Left ventricle myocardium inferior (tissue), 1 donor: ENCODE measurements around the gene CARD8. TPM values are rescaled to one million over a fixed set of nuclear protein-coding genes. Genes with fewer than 3 reads are reported as not detected.

Source experiments
- DNase-seq: peaks from one replicate; pipeline ENCODE4 v3.0.0-alpha.2; 2020
- H3K27ac ChIP-seq: fragments of 200-600 bp; replicated peaks from 2 replicates; pipeline ENCODE4 v1.8.0; 2021
- H3K27me3 ChIP-seq: fragments of 200-600 bp; 2 replicates; pipeline ENCODE4 v1.8.0; 2021; ENCODE audit warnings: low read depth
- H3K36me3 ChIP-seq: fragments of 200-600 bp; 2 replicates; pipeline ENCODE4 v1.8.0; 2021
- H3K4me1 ChIP-seq: fragments of 200-600 bp; 2 replicates; pipeline ENCODE4 v1.8.0; 2021
- H3K4me3 ChIP-seq: fragments of 200-600 bp; 2 replicates; pipeline ENCODE4 v1.8.0; 2021; ENCODE audit warnings: mild to moderate bottlenecking, moderate library complexity
- H3K9me3 ChIP-seq: fragments of 200-600 bp; replicated peaks from 2 replicates; pipeline ENCODE4 v1.8.0; 2021
- CTCF ChIP-seq: fragments of 200-600 bp; IDR thresholded peaks from 2 replicates; pipeline ENCODE4 v1.8.0; 2021; ENCODE audit warnings: antibody characterized with exemption, mild to moderate bottlenecking, borderline replicate concordance
- intact Hi-C: fragments of 100-400 bp; cut with micrococcal nuclease; formaldehyde crosslinking; loops from one replicate; pipeline ENCODE4 v1.11.0; 2022
- total RNA-seq: library from RNA; stranded (reverse); fragmentation: NEBNext Ultra II Directional; extraction: Animal tissue kit (Norgen Biotek cat#: 25700); gene quantifications from one replicate; pipeline ENCODE4 v1.2.1, GENCODE V29; 2021
- donor health status: DM: no; HTN: yes; CAD: no; lungs with severe emphysema.

The CARD8 gene
- total RNA-seq, 1 donor from 2014 or later, result 33.3 TPM

- no peak for TF ChIP-seq CTCF
- Histone ChIP-seq H3K36me3 (no peaks in the 10 kb centered on the region), H3K4me3 (peak overlapping the region; percentile 94), H3K9me3 (no peaks in the 10 kb centered on the region), H3K27me3 (no peaks in the 10 kb centered on the region), H3K27ac (peak overlapping the region; percentile 85), H3K4me1 (peaks cover 26% of the 10 kb centered on the region)
- DNase-seq, result no peak
- intact Hi-C loops, result no loop called here
Observed at GRCh38 chr19:48203222-48203793, 52.4 kb downstream of the CARD8 start.

GRCh38 chr19:48196933-48197665 is 58.6 kb downstream of the CARD8 start:
- DNase-seq, result no peak
- H3K27me3 ChIP-seq, result no peaks in the 10 kb centered on the region
- intact Hi-C loops, result no loop called here
- H3K4me3 ChIP-seq, result no peak overlapping the region
- no peaks in the 10 kb centered on the region for H3K36me3 ChIP-seq
- no peaks in the 10 kb centered on the region for H3K9me3 ChIP-seq
- H3K27ac ChIP-seq, result no peak overlapping the region
- H3K4me1 ChIP-seq, result peaks cover 16% of the 10 kb centered on the region
- no peak for TF ChIP-seq CTCF

GRCh38 chr19:48196321-48196763 is 59.4 kb downstream of the CARD8 start:
- intact Hi-C loops, result no loop called here
- H3K27me3 ChIP-seq, result no peaks in the 10 kb centered on the region
- no peak overlapping the region for H3K27ac ChIP-seq
- TF ChIP-seq CTCF, result no peak
- DNase-seq, result no peak
- peaks cover 16% of the 10 kb centered on the region for H3K4me1 ChIP-seq
- no peaks in the 10 kb centered on the region for H3K36me3 ChIP-seq
- H3K4me3 ChIP-seq, result no peak overlapping the region
- H3K9me3 ChIP-seq, result no peaks in the 10 kb centered on the region

- peaks cover 3% of the 10 kb centered on the region for H3K36me3 ChIP-seq
- intact Hi-C loops, result no loop called here
- H3K4me1 ChIP-seq, result peaks cover 16% of the 10 kb centered on the region
- no peaks in the 10 kb centered on the region for H3K27me3 ChIP-seq
- DNase-seq, result no peak
- no peak overlapping the region for H3K4me3 ChIP-seq
- no peak overlapping the region for H3K27ac ChIP-seq
- H3K9me3 ChIP-seq, result no peaks in the 10 kb centered on the region
- no peak for TF ChIP-seq CTCF
Observed at GRCh38 chr19:48194844-48195830, 60.6 kb downstream of the CARD8 start.

GRCh38 chr19:48194041-48194843 is 61.5 kb downstream of the CARD8 start:
- no peak for DNase-seq
- peak; percentile 38 for TF ChIP-seq CTCF
- H3K27ac ChIP-seq, result no peak overlapping the region
- no peak overlapping the region for H3K4me3 ChIP-seq
- peaks cover 8% of the 10 kb centered on the region for H3K36me3 ChIP-seq
- H3K27me3 ChIP-seq, result no peaks in the 10 kb centered on the region
- intact Hi-C loops, result no loop called here
- peaks cover 16% of the 10 kb centered on the region for H3K4me1 ChIP-seq
- no peaks in the 10 kb centered on the region for H3K9me3 ChIP-seq
